Measurements from ENCODE around the gene ZMYND15.

The ZMYND15 gene

DNA sequence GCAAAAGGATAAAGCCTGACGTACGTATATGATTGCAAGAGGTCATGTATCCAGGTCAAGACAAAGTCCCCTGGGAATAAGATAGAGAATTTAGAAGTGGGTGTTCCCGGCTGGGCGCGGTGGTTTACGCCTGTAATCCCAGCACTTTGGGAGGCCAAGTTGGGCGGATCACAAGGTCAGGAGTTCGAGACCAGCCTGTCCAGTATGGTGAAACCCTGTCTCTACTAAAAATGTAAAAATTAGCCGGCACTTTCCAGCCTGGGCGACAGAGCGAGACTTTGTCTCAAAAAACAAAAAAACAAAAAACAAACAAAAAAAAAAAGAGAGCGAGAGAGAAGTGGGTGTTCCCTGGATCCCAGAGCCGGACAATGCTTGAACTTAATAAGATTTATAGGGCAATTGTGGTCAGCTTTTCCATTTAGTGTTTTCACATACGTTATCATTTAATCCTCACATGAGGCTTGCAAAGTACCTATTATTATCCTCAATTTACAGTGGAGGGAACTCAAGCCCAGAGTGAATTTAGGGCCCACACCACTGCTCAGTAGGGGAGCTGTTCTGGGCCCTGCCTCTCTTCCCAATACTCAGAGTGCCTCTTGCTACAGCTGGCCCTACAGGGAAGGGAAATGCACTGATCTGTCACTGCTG is 48.6 kb downstream of the ZMYND15 start:
- no peak for ATAC-seq
- TF ChIP-seq GLIS3 (CRISPR knock-in tag; IDR thresholded peaks at IDR 0.05) (no peak), ESRRG (CRISPR knock-in tag; IDR thresholded peaks at IDR 0.05) (no peak), PPARA (CRISPR knock-in tag; IDR thresholded peaks at IDR 0.05; ENCODE audit: borderline replicate concordance) (no peak), ZNF8 (CRISPR knock-in tag; IDR thresholded peaks at IDR 0.05) (no peak), CSDC2 (CRISPR knock-in tag; IDR thresholded peaks at IDR 0.05) (no peak), ZNF70 (CRISPR knock-in tag; IDR thresholded peaks at IDR 0.05) (no peak), ZC3H10 (CRISPR knock-in tag; IDR thresholded peaks at IDR 0.05) (no peak), SNAI2 (CRISPR knock-in tag; IDR thresholded peaks at IDR 0.05) (no peak), ZFP30 (CRISPR knock-in tag; IDR thresholded peaks at IDR 0.05) (no peak), TCF4 (CRISPR knock-in tag; IDR thresholded peaks at IDR 0.05; ENCODE audit: borderline replicate concordance) (no peak), TOX (CRISPR knock-in tag; IDR thresholded peaks at IDR 0.05; ENCODE audit: borderline replicate concordance) (no peak), OSR1 (CRISPR knock-in tag; IDR thresholded peaks at IDR 0.05) (no peak), ISL1 (CRISPR knock-in tag; IDR thresholded peaks at IDR 0.05) (no peak)
- TF ChIP-seq, protein P1, sequence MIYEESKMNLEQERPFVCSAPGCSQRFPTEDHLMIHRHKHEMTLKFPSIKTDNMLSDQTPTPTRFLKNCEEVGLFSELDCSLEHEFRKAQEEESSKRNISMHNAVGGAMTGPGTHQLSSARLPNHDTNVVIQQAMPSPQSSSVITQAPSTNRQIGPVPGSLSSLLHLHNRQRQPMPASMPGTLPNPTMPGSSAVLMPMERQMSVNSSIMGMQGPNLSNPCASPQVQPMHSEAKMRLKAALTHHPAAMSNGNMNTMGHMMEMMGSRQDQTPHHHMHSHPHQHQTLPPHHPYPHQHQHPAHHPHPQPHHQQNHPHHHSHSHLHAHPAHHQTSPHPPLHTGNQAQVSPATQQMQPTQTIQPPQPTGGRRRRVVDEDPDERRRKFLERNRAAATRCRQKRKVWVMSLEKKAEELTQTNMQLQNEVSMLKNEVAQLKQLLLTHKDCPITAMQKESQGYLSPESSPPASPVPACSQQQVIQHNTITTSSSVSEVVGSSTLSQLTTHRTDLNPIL (CRISPR knock-in tag; IDR thresholded peaks at IDR 0.05; ENCODE audit: low read depth): no peak
- TF ChIP-seq, protein P2, sequence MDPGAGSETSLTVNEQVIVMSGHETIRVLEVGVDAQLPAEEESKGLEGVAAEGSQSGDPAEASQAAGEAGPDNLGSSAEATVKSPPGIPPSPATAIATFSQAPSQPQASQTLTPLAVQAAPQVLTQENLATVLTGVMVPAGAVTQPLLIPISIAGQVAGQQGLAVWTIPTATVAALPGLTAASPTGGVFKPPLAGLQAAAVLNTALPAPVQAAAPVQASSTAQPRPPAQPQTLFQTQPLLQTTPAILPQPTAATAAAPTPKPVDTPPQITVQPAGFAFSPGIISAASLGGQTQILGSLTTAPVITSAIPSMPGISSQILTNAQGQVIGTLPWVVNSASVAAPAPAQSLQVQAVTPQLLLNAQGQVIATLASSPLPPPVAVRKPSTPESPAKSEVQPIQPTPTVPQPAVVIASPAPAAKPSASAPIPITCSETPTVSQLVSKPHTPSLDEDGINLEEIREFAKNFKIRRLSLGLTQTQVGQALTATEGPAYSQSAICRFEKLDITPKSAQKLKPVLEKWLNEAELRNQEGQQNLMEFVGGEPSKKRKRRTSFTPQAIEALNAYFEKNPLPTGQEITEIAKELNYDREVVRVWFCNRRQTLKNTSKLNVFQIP (CRISPR knock-in tag; IDR thresholded peaks at IDR 0.05; ENCODE audit: borderline replicate concordance, low read depth): no peak

DNA sequence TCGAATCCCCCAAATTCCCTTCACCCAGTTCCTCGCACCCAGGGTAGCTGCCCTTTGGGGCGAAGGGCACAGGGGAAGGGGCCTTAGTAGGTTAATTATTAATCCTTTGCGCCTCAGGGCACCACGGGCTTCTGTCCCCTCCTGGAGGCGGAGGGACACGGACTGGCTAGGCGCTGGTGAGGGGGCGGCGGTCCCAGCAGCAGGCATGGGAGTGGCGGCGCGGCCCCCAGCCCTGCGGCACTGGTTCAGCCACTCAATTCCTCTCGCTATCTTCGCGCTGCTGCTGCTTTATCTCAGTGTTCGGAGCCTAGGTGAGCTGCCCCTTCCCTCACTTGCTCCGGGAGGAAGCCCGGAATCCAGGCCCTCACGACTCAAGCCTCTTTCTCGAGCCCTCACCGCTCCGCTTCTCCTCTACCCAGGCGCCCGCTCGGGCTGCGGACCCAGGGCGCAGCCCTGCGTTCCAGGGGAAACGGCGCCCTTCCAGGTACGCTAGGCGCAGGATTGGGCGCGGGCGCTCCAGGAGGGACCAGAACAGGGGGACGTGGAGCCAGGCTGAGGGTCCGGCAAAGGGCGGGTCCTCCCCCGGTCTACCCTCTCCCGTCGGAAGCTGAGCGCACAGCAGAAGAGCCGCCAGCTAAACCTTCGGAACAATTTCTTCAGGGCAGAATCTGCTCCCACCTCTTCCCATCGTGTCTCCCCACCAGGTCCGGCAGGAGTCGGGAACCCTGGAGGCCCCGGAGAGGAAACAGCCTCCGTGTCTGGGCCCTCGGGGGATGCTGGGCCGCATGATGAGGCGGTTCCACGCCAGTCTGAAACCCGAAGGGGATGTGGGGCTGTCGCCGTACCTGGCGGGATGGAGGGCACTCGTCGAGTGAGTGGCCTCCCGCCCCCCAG is 49.4 kb downstream of the ZMYND15 start, which contains the start of gene GLTPD2:
TSS of gene GLTPD2 (plus strand) at position 158 of the 894 bp plus-strand sequence. CDS start at position 206, 48 bp downstream.
- ATAC-seq: peak; percentile 1
- TF ChIP-seq, protein P2 (CRISPR knock-in tag; IDR thresholded peaks at IDR 0.05; ENCODE audit: borderline replicate concordance, low read depth): no peak
- TF ChIP-seq BACH2 (CRISPR knock-in tag; IDR thresholded peaks at IDR 0.05; ENCODE audit: borderline replicate concordance) (no peak), ZNF8 (CRISPR knock-in tag; IDR thresholded peaks at IDR 0.05) (no peak)
- TF ChIP-seq, protein P3, sequence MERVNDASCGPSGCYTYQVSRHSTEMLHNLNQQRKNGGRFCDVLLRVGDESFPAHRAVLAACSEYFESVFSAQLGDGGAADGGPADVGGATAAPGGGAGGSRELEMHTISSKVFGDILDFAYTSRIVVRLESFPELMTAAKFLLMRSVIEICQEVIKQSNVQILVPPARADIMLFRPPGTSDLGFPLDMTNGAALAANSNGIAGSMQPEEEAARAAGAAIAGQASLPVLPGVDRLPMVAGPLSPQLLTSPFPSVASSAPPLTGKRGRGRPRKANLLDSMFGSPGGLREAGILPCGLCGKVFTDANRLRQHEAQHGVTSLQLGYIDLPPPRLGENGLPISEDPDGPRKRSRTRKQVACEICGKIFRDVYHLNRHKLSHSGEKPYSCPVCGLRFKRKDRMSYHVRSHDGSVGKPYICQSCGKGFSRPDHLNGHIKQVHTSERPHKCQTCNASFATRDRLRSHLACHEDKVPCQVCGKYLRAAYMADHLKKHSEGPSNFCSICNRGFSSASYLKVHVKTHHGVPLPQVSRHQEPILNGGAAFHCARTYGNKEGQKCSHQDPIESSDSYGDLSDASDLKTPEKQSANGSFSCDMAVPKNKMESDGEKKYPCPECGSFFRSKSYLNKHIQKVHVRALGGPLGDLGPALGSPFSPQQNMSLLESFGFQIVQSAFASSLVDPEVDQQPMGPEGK (CRISPR knock-in tag; IDR thresholded peaks at IDR 0.05; ENCODE audit: borderline replicate concordance): no peak

- ATAC-seq: no peak
- no peak for TF ChIP-seq ESRRG (CRISPR knock-in tag; IDR thresholded peaks at IDR 0.05)
- no peak for TF ChIP-seq TCF4 (CRISPR knock-in tag; IDR thresholded peaks at IDR 0.05; ENCODE audit: borderline replicate concordance)
- TF ChIP-seq SNAI2 (CRISPR knock-in tag; IDR thresholded peaks at IDR 0.05): no peak
- TF ChIP-seq ISL1 (CRISPR knock-in tag; IDR thresholded peaks at IDR 0.05): no peak
- no peak for TF ChIP-seq OSR1 (CRISPR knock-in tag; IDR thresholded peaks at IDR 0.05)
- no peak for TF ChIP-seq ZFP3 (CRISPR knock-in tag; IDR thresholded peaks at IDR 0.05)
- no peak for TF ChIP-seq ZNF70 (CRISPR knock-in tag; IDR thresholded peaks at IDR 0.05)
- no peak for TF ChIP-seq ZNF565 (CRISPR knock-in tag; conservative IDR thresholded peaks at IDR 0.05; ENCODE audit: low read depth)
- TF ChIP-seq, protein P3 (CRISPR knock-in tag; IDR thresholded peaks at IDR 0.05; ENCODE audit: borderline replicate concordance): no peak
- TF ChIP-seq ZNF8 (CRISPR knock-in tag; IDR thresholded peaks at IDR 0.05): no peak
- TF ChIP-seq, protein P1 (CRISPR knock-in tag; IDR thresholded peaks at IDR 0.05; ENCODE audit: low read depth): no peak
- no peak for TF ChIP-seq ZFP30 (CRISPR knock-in tag; IDR thresholded peaks at IDR 0.05)
- no peak for TF ChIP-seq PPARA (CRISPR knock-in tag; IDR thresholded peaks at IDR 0.05; ENCODE audit: borderline replicate concordance)
Observed at GRCh38 chr17:4789701-4789950, 50.0 kb downstream of the ZMYND15 start.

Measured in SK-N-SH treated with all-trans-retinoic acid at 6 μM for 48 hours (cell line).